Measurements from ENCODE around the gene OSMR. TPM values are rescaled to one million over a fixed set of nuclear protein-coding genes. Genes with fewer than 3 reads are reported as not detected.

Gene OSMR
- total RNA-seq, 1 experiment from 2014 or later = 21.3 TPM

DNA sequence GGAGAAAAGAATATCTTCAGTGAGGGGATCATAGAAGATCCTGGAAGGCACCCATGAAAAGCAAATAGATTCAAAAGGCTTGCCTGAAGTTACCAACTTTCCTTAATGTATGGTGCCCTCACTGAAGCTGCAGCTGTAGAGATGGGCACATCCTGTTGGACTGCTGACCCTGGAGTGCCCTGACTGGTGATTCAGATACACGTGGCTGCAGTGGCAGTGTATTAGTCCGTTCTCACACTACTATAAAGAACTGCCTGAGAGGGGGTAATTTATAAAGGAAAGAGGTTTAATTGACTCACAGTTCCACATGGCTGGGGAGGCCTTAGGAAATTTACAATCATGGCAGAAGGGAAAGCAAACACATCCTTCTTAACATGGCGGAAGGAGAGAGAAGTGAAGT is 80.3 kb downstream of the OSMR start:
- DNase-seq (ENCODE audit: low read depth) = peak; percentile 85

DNA sequence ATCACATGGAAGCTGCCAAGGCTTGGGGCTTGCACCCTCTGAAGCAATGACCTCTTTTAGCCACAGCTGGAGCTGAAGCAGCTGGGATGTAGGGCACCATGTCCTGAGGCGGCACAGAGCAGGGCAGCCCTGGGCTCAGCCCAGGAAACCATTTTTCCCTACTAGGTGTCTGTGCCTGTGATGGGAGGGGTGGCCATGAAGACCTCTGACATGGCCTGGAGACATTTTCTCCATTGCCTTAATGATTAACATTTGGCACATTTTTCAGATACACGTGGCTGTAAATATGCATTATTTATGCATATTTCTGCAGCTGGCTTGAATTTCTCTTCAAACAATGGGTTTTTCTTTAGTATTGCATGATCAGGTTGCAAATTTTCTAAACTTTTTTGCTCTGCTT is 81.7 kb downstream of the OSMR start:
- no peak for DNase-seq (ENCODE audit: low read depth)

DNA sequence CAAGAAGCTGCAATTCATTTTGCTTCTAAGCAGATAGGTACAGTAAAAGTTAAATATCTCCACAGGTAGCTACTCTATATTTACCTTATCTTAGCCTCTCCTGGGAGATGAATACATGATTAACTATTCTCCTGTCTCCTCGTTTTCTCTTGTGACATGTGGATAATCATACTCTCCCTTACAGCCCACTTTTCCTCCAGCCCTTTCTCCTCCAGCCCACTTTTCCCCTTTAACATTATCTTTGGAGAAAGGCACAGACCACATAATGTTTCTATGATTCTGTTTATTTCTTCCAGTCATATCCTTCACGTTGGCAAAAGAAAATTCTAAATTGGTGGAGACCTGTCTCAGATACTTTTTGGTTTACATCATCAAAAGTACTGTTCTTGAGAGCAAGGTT is 84.0 kb downstream of the OSMR start:
- no peak for DNase-seq (ENCODE audit: low read depth)

DNA sequence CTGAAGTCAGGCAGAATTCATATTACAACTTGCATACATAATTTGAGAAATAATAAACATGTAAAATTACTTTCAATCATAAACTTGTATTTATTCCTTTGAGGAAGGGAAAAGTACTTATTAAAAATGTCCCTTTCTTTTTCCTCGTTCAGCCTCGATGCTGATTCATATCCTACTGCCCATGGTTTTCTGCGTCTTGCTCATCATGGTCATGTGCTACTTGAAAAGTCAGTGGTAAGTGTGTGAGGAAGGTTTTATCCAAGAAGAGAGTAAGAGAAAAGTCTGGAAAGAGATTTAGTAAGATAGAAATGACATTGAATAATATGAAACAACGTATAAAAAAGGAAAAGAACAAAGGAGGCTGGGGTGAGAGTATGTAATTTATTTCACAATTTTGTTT is 85.9 kb downstream of the OSMR start:
- peak; percentile 7 for DNase-seq (ENCODE audit: low read depth)

DNA sequence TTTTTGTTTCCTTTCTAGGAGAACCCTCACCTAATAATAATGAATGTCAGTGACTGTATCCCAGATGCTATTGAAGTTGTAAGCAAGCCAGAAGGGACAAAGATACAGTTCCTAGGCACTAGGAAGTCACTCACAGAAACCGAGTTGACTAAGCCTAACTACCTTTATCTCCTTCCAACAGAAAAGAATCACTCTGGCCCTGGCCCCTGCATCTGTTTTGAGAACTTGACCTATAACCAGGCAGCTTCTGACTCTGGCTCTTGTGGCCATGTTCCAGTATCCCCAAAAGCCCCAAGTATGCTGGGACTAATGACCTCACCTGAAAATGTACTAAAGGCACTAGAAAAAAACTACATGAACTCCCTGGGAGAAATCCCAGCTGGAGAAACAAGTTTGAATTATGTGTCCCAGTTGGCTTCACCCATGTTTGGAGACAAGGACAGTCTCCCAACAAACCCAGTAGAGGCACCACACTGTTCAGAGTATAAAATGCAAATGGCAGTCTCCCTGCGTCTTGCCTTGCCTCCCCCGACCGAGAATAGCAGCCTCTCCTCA is 87.1 kb downstream of the OSMR start:
- DNase-seq (ENCODE audit: low read depth) = no peak

DNA sequence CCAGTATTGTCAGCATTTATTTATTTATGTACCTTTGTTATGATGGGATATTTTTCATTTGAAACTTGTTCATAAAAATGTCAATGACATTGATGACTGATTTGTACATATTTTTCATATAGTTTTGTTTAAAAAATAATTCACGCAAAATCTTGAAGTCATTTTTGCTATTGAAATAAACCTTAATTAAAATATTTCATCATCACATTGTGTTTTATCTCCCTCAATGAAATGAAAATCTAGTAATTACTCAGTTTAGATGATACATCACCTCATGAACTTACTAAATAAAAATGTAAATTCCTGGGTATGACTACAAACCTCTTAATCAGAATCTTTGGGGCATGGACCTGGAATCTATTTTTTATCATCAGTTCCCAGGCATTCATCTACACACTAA is 89.6 kb downstream of the OSMR start:
- no peak for DNase-seq (ENCODE audit: low read depth)

DNA sequence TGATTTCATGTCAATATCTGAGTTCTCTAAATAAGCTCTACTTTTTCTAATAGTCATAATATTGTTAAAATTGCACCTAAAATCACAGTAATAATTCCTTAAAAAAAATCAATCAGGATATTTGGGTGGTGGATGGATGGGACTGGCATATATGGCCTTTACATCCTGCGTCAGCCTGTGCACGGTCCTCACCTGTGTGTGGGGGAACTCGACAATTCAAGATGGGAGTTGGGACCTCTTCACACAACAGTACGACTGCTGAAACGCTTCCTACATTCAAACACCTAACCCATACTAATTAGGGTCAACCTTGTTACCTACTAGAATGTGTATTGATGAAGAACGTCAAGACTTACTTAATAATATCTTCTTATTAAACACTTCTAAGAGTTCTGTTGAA is 90.5 kb downstream of the OSMR start:
- DNase-seq (ENCODE audit: low read depth) = no peak

DNA sequence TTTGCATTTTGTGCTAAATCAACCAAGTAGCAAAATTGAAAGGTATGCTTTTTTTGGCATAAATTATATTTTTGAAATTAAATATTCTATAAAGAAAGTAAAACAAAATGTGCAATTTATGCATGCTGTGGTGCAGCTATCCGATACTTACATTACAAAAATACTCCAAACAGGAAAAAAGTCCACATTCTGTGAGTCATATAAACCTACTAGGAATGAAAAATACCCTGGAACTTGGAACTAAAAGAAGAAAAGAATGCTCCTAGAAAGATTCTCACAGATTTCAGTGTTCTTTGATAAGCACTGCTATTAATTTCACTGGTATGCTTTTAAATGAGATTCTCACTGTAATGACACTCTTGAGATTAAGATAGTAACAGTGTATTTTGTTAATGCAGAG is 92.6 kb downstream of the OSMR start:
- DNase-seq (ENCODE audit: low read depth) = peak; percentile 7

DNA sequence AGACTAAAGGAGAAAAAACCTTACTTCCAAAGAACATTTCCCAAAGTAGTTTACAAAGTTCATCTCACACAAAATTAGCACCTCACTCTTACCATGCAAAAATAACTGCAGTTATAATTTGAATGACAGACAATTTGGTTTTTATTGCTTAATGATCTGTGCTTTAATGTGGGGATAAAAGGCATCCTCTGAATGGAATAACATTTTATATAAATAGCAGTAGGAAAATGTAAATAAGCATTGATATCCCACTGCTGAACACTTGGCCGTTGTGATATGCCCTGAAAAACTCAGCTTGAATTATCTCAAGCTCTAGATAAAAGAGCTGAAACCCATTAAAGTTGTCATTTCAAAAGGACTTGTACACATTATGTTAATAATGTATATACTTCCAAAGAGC is 93.2 kb downstream of the OSMR start:
- no peak for DNase-seq (ENCODE audit: low read depth)

DNA sequence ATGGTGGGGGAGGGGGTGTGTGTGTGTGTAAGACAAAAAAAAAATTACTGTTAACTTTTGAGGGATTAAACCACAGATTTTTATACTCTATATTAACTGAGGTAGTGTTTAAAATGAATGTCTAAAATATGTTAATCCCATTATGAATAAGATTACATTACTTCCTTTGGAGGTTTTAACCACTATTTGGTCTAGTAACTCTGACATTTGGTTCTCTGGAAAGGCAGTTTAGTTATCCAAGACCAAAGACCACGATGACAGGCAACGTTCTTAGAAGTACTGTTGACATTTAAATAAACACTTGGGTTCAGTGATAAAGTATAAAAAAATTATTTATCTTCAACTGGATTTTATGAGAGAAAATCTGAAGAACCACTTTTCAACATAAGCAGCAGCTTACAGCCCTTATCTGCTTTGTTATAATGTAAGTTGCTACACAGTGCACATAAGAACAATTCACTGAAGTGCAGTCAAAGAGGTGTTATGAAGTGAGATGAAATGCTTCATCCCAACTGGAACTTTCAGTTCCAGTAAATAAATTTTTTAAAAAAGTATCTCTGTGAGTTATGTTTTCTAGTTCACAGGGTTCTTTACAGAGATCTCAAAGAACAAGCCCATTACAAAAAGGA is 94.5 kb downstream of the OSMR start:
- no peak for DNase-seq (ENCODE audit: low read depth)

DNA sequence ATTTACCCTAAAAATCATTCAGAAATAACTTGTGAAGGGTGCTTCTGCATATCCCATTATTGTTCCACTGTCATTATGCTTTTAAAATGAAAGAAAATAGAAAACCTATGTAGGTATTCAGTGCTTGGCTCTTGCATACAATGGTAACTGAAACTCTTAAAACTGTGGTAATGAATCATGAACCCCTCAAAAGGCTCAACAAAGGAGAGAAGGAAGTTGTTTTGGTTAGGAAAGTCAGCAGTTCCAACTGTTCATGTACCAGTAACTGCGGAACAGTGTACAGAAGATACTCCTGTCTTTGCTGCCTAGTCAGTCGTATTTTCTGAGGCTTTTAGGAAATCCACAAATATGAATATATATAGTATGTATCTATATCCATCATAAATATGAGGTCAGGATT is 96.1 kb downstream of the OSMR start:
- no peak for DNase-seq (ENCODE audit: low read depth)

DNA sequence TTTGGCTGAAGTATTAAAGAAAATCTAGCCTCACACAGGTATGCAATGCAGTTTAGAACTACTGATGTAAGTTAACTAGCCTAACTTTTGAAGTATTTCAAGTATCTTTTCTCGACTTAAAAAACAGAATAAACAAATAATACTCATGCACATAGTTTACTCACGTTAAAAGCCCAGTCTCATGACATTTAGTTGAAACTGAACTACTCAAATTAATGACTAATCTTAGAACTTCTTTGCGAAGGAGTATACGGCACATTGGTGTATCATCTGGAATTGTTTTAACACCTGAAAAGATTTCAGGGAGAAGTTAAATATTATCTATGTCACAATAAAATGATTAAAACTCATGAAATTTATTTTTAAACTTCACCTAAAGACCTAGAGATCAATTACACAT is 98.5 kb downstream of the OSMR start:
- DNase-seq (ENCODE audit: low read depth) = no peak

DNA sequence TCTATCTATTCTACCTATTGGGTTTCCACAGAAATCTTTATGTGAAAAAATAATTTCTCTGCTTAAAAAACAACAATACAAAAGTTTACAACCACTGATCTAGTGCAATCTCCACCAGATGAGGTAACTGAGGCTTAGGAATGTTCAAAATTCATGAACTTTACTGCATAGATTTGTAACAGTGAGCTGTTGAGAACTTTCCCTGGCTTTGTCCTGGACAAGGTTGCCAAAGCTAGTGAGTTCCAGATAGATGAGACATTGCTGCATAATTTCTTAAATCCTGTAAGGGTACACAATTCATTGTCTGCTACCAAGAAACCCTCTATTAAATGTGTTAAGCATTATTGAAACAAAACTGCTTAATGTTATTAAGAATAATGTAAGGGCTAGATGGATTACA is 102.7 kb downstream of the OSMR start:
- DNase-seq (ENCODE audit: low read depth) = no peak

DNA sequence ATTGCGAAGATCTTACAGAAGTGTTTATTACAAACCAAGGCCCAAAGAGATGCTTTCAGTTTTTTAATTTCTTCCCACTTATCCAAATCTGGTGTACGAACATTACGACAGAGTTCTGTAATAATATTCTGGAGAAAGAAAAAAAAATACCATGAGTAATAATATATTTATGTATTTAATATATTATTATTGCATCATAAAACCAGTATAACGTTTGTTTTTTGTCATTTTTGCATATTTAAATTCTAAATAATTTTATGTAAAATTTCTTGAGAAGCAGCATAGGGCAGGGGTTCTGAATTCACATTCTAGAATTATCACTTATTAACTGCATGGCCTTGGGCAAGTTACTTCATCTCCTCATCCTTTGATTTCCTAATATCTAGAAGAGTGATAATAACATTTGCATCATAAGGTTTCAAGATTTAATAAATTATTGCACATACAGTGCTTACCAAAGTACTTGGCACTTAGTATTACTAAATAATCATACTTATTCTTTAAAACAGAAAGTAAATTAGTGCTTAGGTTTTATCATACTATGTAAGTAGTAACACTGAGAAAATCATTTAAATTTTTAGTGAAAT is 107.7 kb downstream of the OSMR start:
- no peak for DNase-seq (ENCODE audit: low read depth)

DNA sequence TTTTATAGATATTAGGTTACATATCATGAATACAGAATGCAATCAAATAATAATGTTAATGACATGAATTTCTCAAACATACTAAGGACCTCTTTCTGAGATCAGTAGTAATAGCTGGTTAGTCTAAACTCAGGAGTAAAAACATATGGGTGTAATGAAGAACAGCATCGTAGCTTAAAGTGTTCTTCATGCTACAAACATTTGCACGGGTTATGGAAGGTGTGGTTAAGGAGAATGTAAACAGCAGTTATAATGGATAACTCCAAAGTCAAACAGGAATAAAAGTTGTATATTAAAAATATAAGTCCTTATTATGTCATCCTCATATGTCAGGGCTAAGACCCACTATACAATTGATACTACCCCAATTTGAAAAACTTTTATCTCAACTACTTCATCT is 115.9 kb downstream of the OSMR start:
- no peak for DNase-seq (ENCODE audit: low read depth)

DNA sequence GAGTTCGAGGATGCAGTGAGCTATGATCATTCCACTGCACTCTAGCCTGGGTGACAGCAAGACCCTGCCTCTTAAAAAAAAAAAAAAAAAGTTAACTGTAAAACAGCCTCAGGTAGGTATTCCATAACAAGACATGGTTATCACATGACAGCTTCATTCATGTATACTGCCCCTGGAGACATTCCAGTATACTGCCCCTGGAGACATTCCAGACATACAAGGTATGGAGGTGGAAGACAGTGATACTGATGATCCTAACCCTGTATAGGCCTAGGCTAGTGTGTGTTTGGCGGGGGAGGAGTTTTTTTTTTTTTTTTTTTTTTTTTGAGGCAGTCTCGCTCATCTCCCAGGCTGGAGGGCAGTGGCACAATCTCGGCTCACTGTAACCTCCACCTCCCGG is 122.9 kb downstream of the OSMR start:
- DNase-seq (ENCODE audit: low read depth) = no peak

DNA sequence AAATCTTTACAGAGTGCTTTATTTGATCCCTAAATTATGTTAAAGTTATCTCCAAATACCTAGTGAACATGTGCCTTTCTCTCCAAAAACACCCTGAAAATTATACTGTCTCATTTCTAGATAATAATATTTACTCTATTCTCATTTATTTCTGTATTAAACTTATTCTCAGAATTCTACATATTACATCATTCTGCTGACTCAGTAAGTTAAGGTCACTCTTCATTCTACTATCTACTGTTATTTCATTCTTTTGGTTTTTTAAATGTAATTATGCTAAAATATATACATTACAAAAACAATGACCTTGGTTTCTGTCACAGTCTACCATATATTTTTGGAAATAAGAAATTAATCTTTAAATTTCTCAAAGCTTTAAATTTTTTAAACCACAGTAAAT is 132.2 kb downstream of the OSMR start:
- DNase-seq (ENCODE audit: low read depth) = no peak

DNA sequence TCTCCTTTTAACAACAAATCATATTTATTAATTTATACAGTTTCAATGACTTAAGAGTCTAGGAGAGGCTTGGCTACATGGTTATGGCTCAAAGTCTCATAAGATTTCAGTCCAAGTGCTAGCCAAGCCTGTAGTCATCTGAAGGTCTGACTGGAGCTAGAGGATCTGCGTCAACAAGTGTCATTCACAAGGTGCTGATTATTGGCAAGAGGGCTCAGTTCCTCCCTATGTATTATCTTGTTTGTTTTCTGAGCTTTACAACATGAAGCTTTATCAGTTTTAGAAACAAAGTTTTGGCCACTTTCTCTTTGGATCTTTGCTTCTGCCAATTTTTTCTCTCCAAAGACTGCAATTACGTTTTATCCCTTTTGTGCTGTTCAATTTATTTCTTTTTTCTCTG is 133.7 kb downstream of the OSMR start:
- DNase-seq (ENCODE audit: low read depth) = no peak

Other genes starting within 250 kb of the OSMR start
- 16.9 and 17.4 TPM in 2 replicates for gene RICTOR, start 228.4 kb downstream of the OSMR start, total RNA-seq (2014; rRNA removed; shearing (Covaris generic))